HT-29 (cell line): ENCODE data around the gene BTG4. TPM values are rescaled to one million over a fixed set of nuclear protein-coding genes. Genes with fewer than 3 reads are reported as not detected.

Source experiments
- DNase-seq: peaks from one replicate; pipeline ENCODE4 v3.0.0-alpha.2; 2015; ENCODE audit warnings: low spot score
- total RNA-seq: library from RNA; depleted of rRNA; stranded (reverse); fragments of >200 nt; shearing (Covaris generic); gene quantifications from 2 replicates; pipeline ENCODE4 v1.2.3, GENCODE V29; 2014

BTG4 gene
- total RNA-seq, 1 experiment from 2014 or later, result not detected

DNA sequence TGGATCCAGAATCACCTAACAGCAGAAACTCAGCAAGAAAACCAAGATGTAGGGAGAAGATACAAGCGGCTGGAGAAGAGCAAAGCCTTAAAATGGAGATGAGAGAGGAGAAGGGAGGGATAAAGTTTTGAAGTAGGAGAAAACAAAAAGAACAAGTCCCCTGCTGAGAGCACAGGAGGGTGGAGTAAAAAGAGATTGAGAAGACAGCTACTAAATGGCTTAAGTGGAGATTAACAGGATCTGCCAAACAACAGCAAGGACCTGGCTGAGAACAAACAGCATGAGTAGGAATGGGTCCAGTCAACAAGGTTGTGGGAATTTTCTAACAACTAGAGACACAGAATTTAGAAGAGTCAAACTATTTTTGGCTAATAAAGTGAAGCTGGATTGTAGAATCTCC is 18.1 kb downstream of the BTG4 start:
- no peak for DNase-seq

DNA sequence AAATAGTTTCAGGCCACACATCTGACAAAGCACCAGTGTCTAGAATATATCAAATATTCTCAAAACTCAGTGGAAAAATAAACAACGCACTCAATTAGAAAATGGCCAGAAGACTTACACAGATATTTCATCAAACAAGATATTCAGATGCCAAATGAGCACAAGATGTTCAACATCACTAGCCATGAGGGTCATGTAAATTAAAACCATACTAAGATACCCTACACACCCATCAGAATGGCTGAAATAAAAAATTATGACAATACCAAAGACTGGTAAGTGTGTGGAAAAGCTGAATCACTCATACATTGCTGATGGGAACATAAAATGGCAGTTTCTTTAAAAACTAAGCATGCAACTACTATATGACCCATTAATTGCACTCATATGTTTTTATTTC is 21.7 kb downstream of the BTG4 start:
- DNase-seq, result no peak

DNA sequence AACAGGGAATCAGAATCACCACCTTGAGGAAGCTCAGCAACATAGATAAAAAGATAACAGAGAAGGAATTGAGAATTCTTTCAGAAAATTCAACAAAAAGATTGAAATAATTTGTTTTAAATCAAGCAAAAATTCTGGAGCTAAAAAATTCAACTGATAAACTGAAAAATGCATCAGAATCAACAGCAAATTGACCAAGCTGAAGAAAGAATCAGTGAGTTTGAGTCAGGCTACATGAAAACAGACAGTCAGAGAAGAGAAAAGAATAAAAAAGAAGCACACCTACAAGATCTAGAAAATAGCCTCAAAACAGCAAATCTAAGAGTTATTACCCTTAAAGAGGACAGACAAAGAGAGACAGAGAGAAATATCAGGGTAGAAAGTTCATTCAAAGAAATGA is 28.8 kb downstream of the BTG4 start:
- DNase-seq, result no peak

DNA sequence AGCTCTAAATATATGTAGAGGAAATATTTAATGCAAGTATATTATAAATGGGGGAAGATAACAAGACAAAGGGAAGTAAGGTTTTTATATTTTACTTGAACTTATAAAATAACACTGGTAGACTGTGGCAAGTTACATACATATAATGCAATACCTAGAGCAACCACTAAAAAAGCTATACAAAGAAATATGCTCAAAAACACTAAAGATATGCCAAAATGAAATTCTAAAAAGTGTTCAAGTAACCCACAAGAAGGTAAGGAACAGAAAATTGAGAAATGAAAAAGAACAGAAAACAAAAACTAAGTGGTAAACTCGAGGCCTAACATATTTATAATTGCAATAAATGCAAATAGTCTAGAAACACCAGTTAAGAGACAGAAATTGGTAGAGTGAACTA is 32.5 kb downstream of the BTG4 start:
- no peak for DNase-seq

DNA sequence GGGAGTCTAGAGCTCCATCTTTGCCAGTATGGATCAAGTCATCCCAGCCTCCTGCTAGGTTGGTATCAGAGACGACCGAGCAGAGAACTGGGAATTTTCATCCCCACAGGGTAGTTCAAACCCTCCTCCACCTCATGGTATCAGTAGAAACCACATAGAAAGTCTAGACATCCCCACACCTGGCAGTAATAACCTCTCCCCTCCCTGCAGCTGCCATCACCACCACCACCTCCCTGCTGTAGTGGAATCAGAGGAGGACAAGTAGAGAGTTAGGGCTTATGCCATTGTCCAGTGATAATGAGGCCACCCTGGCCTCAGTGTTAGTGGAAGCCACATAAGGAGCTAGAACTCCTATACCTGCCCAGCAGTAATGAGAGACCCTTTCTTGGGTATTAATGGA is 34.3 kb downstream of the BTG4 start:
- no peak for DNase-seq

DNA sequence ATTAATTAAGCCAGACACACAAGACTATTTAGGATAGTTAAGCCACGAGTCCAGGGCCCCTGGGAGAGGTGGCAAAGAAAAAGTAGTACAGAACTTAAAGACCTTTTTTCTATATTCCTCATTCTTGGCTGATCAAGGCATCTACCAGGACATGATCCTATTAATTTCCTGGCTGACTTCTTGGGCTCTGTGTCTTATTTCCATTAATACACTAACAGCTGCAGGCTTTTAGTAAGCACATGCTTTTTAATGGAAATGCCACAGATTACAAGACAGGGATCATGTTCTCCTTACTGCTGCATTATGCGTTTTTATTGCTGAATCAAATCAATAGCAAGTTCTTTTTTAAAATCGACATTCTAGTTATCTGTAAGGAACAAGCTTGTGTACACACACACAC is 35.2 kb downstream of the BTG4 start:
- DNase-seq, result no peak

DNA sequence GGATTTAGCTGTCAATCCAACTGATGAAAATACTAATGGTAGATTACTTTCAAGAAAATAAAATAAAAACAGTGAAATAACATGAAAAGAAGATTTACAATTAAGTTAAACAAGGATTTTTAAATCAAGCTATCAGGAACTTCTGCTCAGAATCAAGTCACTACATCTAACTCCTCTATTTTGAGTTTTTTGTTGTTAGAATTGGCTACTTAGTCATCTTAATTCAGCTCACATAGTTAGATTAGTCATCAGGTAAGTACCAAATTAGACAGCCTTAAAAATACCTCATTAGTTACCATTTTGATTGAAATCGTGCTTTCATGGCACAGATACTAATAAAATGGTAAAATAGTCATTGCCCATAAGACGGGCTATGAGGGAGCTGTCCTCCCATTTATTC is 35.8 kb downstream of the BTG4 start:
- no peak for DNase-seq

- no peak for DNase-seq
Measured at GRCh38 chr11:111474432-111474831, 37.8 kb downstream of the BTG4 start.

GRCh38 chr11:111472228-111472627 is 40.0 kb downstream of the BTG4 start:
- no peak for DNase-seq

- DNase-seq, result no peak
Measured at GRCh38 chr11:111469200-111469599, 43.0 kb downstream of the BTG4 start.

GRCh38 chr11:111466615-111467014 is 45.6 kb downstream of the BTG4 start:
- no peak for DNase-seq

- no peak for DNase-seq
Measured at GRCh38 chr11:111465400-111465799, 46.8 kb downstream of the BTG4 start.

DNA sequence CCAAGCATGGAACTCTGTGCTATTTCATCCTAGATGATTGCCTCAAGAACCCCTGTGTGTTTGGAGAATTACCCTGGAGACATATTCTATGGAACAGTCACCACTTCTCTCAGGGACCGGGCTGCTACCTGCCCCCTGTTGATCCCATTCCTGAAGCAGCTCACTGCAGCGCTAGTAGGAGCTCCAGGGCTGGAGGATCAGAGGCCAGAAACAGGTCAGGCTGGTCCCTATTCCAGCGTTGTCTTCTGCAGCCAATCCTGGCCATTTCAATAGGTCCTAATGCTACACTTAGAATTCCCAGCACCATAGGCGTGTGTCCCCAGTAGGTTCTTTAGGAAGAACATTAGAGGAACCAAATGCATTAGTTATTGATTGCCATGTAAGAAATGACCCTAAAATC is 48.9 kb downstream of the BTG4 start:
- DNase-seq, result no peak

DNA sequence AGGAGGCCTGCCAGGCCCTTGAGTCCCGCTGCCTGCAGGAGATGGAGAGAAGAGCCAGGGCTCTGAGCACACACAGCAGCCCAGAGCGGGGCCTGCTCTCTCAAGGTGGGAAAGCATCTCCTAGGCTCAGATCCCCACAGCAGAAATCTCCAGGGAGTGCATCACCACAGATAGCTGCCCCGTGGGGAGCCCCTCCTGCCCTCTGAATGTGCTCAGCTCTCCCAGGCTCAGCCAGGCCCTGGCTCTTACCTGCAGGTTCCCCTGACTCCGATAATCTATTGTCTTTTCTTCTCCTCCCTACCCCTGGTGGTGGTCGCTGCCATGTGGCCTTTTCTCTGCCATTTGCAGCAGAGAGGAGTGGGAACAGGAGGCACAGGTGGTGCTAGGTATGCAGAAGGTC is 49.9 kb downstream of the BTG4 start:
- no peak for DNase-seq

DNA sequence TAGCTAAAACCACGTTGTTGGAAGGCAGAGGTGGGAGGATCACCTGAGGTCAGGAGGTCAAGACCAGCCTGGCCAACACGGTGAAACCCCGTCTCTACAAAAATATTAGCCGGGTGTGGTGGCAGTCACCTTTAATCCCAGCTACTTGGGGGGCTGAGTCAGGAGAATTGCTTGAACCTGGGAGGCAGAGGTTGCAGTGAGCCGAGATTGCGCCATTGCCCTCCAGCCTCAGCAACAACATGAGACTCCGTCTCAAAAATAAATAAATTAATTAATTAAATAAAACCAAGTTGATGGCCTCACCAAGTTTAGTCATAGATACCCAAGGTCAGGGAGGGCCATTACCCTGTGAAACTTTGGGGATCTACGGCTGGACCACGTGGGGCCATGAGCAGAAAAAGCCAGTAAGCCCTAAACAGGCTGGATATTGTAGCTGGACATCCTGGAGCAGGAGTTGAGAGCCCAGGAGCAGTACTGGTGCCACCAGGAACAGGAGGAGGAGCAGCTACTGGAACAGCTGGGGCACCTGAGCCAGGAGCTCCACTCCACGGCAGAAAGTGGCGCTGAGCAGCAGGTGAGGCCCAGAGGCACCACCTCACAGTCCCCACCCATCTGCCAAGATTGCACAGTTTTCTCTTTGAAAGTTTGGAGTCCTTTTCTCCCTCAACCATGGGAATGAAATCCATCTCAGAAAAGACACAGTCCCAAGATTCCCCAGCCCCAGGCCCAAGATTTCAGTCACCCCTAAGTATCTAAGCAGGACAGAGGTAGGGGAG is 50.5 kb downstream of the BTG4 start:
- DNase-seq, result no peak

DNA sequence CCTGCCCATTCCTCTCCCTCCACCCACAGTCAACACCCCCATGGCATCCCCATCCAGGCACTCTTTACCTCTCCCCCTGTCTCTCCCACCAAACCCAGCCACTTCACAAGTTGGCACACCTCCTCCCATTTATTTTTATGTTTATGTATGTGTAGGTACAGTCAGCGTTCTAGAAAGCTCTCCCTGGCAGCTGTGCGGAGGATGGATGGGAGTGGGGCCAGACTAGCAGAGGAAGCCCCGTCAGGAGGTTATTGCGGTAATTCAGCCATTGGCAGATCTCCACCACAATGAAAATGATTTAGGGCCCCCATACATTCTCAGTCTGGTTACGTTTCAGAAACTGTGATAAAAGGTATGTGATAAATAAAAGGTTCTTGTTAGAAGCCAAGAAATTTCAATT is 51.3 kb downstream of the BTG4 start:
- DNase-seq, result no peak

GRCh38 chr11:111460340-111460739 is 51.8 kb downstream of the BTG4 start:
- no peak for DNase-seq

DNA sequence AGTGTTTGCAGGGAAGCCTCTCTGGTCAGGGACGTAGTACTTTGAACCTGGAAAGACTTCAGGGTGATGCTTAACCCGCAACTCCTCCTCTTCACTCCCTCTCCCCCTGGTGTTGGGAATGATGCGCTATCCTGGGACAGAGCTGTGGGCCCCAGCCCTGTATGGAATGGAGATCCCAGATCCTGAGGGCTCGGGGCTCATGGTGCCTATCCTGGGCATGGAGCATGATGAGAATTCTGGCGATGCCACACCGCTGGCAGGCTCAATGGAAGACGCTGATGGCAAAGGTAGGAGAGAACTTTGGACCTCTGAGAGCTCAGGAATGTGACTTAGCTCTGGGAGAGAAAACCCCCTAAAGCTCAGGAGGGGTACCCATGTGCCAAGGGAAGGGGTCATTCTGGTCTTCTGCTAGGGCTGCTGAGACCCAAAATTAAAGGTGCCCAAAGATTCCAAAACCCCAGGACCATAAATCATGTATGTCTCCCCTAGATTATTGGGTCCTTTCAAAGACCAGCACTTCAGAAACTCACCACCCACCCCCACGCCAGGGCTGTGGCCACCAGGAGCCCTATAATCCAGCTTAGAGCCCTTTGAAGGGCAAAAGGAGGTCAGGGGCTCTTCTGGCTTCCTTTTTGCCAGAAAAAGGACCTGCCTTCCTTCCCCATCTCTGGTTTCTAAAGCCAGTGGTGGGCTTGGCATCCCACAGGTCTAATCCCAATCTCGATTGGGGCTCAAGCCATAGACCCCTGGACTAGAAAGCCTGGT is 52.5 kb downstream of the BTG4 start:
- no peak for DNase-seq

GRCh38 chr11:111457731-111458368 is 54.3 kb downstream of the BTG4 start:
- DNase-seq, result no peak

- no peak for DNase-seq
Measured at GRCh38 chr11:111456859-111457730, 55.1 kb downstream of the BTG4 start.

- DNase-seq, result no peak
Measured at GRCh38 chr11:111456086-111456858, 55.9 kb downstream of the BTG4 start.
